ENCODE results near the gene NAPEPLD. TPM values are rescaled to one million over a fixed set of nuclear protein-coding genes. Genes with fewer than 3 reads are reported as not detected.

Gene NAPEPLD
- total and polyA plus RNA-seq, 2 donors: 5.2 to 33.2 TPM

DNA sequence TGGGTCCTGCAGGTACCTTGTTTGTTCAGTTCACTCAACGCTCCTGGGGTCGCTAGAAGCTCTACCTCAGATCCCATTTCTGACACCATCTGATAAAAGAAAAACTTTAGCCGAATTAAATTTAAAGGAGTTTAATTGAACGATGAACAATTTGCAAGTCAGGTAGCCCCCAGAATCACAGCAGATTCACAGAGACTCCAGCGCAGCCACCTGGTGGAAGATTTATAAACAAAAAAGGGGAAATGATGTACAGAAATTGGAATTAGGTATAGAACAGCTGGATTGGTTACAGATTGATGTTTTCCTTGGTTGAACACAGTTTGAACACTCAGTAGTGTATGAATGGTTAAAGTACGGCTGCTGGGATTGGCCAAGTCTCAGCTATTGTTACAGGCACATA is 97.4 kb downstream of the NAPEPLD start:
- H3K36me3 ChIP-seq (ENCODE audit: insufficient read depth): no peaks in the 10 kb centered on the region
- H3K4me3 ChIP-seq (ENCODE audit: low read depth, low read length): no peak overlapping the region
- no peak for DNase-seq (ENCODE audit: extremely low spot score)
- H3K4me1 ChIP-seq (ENCODE audit: insufficient read depth): no peaks in the 10 kb centered on the region
- WGBS: 92% methylated on average over 6 of the region's 6 CpGs
- no peak overlapping the region for H3K27ac ChIP-seq (ENCODE audit: low read depth)

Other genes starting within 250 kb of the NAPEPLD start
- 200 TPM for gene LRRC17, start 236.1 kb downstream of the NAPEPLD start, total RNA-seq
- 3.8 TPM for gene LRRC17, start 236.1 kb downstream of the NAPEPLD start, polyA plus RNA-seq
- 8.1 TPM for gene FBXL13, start 74.3 kb downstream of the NAPEPLD start, total RNA-seq
- 0.38 TPM for gene FBXL13, start 74.3 kb downstream of the NAPEPLD start, polyA plus RNA-seq
- gene ARMC10, start 74.0 kb downstream of the NAPEPLD start, total RNA-seq: 40.6 TPM
- gene ARMC10, start 74.0 kb downstream of the NAPEPLD start, polyA plus RNA-seq: 33.0 TPM
- 67.5 TPM for gene PMPCB, start 148.3 kb upstream of the NAPEPLD start, total RNA-seq
- gene PMPCB, start 148.3 kb upstream of the NAPEPLD start, polyA plus RNA-seq: 64.4 TPM
- gene DNAJC2, start 195.7 kb upstream of the NAPEPLD start, total RNA-seq: 21.9 TPM
- 16.7 TPM for gene DNAJC2, start 195.7 kb upstream of the NAPEPLD start, polyA plus RNA-seq
- gene PSMC2, start 198.5 kb upstream of the NAPEPLD start, total RNA-seq: 126 TPM
- gene PSMC2, start 198.5 kb upstream of the NAPEPLD start, polyA plus RNA-seq: 107 TPM

All from urinary bladder (tissue), 4 donors.